ENCODE data around the gene RPS19BP1. TPM values are rescaled to one million over a fixed set of nuclear protein-coding genes. Genes with fewer than 3 reads are reported as not detected.

Gene RPS19BP1
- total and polyA plus RNA-seq, 2 donors (not counting 1 experiment from before 2014, with no cell fraction given): 60.3 to 74.8 TPM

GRCh38 chr22:39518144-39518786, 14.3 kb downstream of the RPS19BP1 start:
- 80% methylated on average over 1 of the region's 5 CpGs for WGBS (ENCODE audit: insufficient coverage)
- Histone ChIP-seq H3K4me1 (ENCODE audit: control insufficient read depth in 2 of 2, insufficient read depth in 2 of 2, low read length in 2 of 2) (peaks cover 29 to 33% of the 10 kb centered on the region in 2 donors), H3K4me2 (replicated peaks; ENCODE audit: low read depth, low read length, poor library complexity, severe bottlenecking) (no peak overlapping the region), H3K79me2 (ENCODE audit: control insufficient read depth, insufficient read depth, low read length) (peaks cover 53% of the 10 kb centered on the region), H3K9me3 (ENCODE audit: control extremely low read depth in 1 of 3, control insufficient read depth in 2 of 3, insufficient read depth in 1 of 3, low read length in 2 of 3) (no peaks in the 10 kb centered on the region), H2AFZ (ENCODE audit: insufficient read depth, low read depth, low read length, poor library complexity, severe bottlenecking) (no peak overlapping the region), H3K27ac (ENCODE audit: low read length in 2 of 2) (no peak overlapping the region), H3K9ac (ENCODE audit: low read length) (no peak overlapping the region), H4K20me1 (ENCODE audit: control insufficient read depth, insufficient read depth, low read length, poor library complexity, severe bottlenecking) (peaks cover 53% of the 10 kb centered on the region), H3K36me3 (replicated peaks in 1 of 2; ENCODE audit: control extremely low read depth in 1 of 2, control insufficient read depth in 1 of 2, extremely low read depth in 1 of 2, insufficient read depth in 2 of 2, low read length in 1 of 2) (peaks cover 0 to 44% of the 10 kb centered on the region in 2 experiments), H3K27me3 (replicated peaks in 1 of 4; ENCODE audit: control extremely low read depth in 1 of 4, control insufficient read depth in 3 of 4, insufficient read depth in 4 of 4, low read length in 3 of 4) (no peaks in the 10 kb centered on the region), H3K4me3 (ENCODE audit: control extremely low read depth in 1 of 5, extremely low read depth in 1 of 5, insufficient read depth in 1 of 5, low read depth in 2 of 5, low read length in 4 of 5) (no peak overlapping the region)
- Mint-ChIP-seq H3K4me1 (peaks cover 49% of the 10 kb centered on the region), H3K9me3 (ENCODE audit: insufficient read depth) (no peaks in the 10 kb centered on the region), H3K27me3 (no peaks in the 10 kb centered on the region), H3K4me3 (peak overlapping the region; percentile 94), H3K27ac (peak overlapping the region; percentile 46)
- ChIA-PET CTCF (interaction anchor here (0.5 to 6.0 kb wide), 7 partner anchors 11 to 507 kb away, joined by 4 to 85 read pairs (median 6); partner anchors contain the start of genes RPS19BP1 and TAB1), POLR2A (no interaction called here)
- DNase-seq: no peak
- no peak for TF ChIP-seq CTCF (IDR thresholded peaks at IDR 0.05)
- intact Hi-C loops (cut with micrococcal nuclease): no loop called here
- no peak for ATAC-seq (ENCODE audit: low read depth)

GRCh38 chr22:39517470-39517869, 15.1 kb downstream of the RPS19BP1 start:
- H4K20me1 ChIP-seq (ENCODE audit: control insufficient read depth, insufficient read depth, low read length, poor library complexity, severe bottlenecking): peaks cover 45% of the 10 kb centered on the region
- H3K4me1 ChIP-seq (ENCODE audit: control insufficient read depth in 2 of 2, insufficient read depth in 2 of 2, low read length in 2 of 2): peaks cover 21 to 25% of the 10 kb centered on the region in 2 donors
- no peak overlapping the region for H2AFZ ChIP-seq (ENCODE audit: insufficient read depth, low read depth, low read length, poor library complexity, severe bottlenecking)
- H3K27ac ChIP-seq (ENCODE audit: low read length in 2 of 2): no peak overlapping the region
- POLR2A ChIA-PET: no interaction called here
- no peaks in the 10 kb centered on the region for H3K27me3 ChIP-seq (replicated peaks in 1 of 4; ENCODE audit: control extremely low read depth in 1 of 4, control insufficient read depth in 3 of 4, insufficient read depth in 4 of 4, low read length in 3 of 4)
- intact Hi-C loops (cut with micrococcal nuclease): no loop called here
- H3K9me3 Mint-ChIP-seq (ENCODE audit: insufficient read depth): no peaks in the 10 kb centered on the region
- no peak overlapping the region for H3K9ac ChIP-seq (ENCODE audit: low read length)
- 87% methylated on average over 3 of the region's 3 CpGs for WGBS (ENCODE audit: insufficient coverage)
- ATAC-seq (ENCODE audit: low read depth) (no peak), DNase-seq (no peak)
- no peak overlapping the region for H3K4me2 ChIP-seq (replicated peaks; ENCODE audit: low read depth, low read length, poor library complexity, severe bottlenecking)
- no peak overlapping the region for H3K27ac Mint-ChIP-seq
- no peaks in the 10 kb centered on the region for H3K9me3 ChIP-seq (ENCODE audit: control extremely low read depth in 1 of 3, control insufficient read depth in 2 of 3, insufficient read depth in 1 of 3, low read length in 2 of 3)
- peaks cover 41% of the 10 kb centered on the region for H3K4me1 Mint-ChIP-seq
- no peak for TF ChIP-seq EZH2 (IDR thresholded peaks at IDR 0.05; ENCODE audit: borderline replicate concordance, insufficient read depth, low read depth, low read length, poor library complexity, severe bottlenecking)
- TF ChIP-seq CTCF (IDR thresholded peaks at IDR 0.05): no peak
- H3K79me2 ChIP-seq (ENCODE audit: control insufficient read depth, insufficient read depth, low read length): peaks cover 45% of the 10 kb centered on the region
- peaks cover 0 to 38% of the 10 kb centered on the region in 2 experiments for H3K36me3 ChIP-seq (replicated peaks in 1 of 2; ENCODE audit: control extremely low read depth in 1 of 2, control insufficient read depth in 1 of 2, extremely low read depth in 1 of 2, insufficient read depth in 2 of 2, low read length in 1 of 2)
- H3K4me3 ChIP-seq (ENCODE audit: control extremely low read depth in 1 of 5, extremely low read depth in 1 of 5, insufficient read depth in 1 of 5, low read depth in 2 of 5, low read length in 4 of 5): no peak overlapping the region
- H3K27me3 Mint-ChIP-seq: no peaks in the 10 kb centered on the region
- CTCF ChIA-PET: interaction anchor here (1.1 to 6.0 kb wide), 10 partner anchors 12 to 507 kb away, joined by 3 to 85 read pairs (median 6); partner anchors contain the start of genes MIEF1, RPS19BP1 and TAB1
- no peak overlapping the region for H3K4me3 Mint-ChIP-seq

Data from B cell (primary cell).